ENCODE data around the gene APOC3. TPM values are rescaled to one million over a fixed set of nuclear protein-coding genes. Genes with fewer than 3 reads are reported as not detected.

The APOC3 gene
- total RNA-seq, 1 donor from 2014 or later, result not detected

- ATAC-seq (no peak), DNase-seq (no peak)
- Histone ChIP-seq H3K27me3 (ENCODE audit: low read depth) (no peaks in the 10 kb centered on the region), H3K9me3 (no peaks in the 10 kb centered on the region), H3K36me3 (peaks cover 69% of the 10 kb centered on the region), H3K4me3 (no peak overlapping the region), H3K27ac (no peak overlapping the region), H3K4me1 (no peaks in the 10 kb centered on the region)
- no peak for TF ChIP-seq CTCF (IDR thresholded peaks at IDR 0.05)
- intact Hi-C loops (cut with DNase I), result no loop called here
Observed at GRCh38 chr11:116874251-116874650, 44.5 kb downstream of the APOC3 start.

GRCh38 chr11:116875194-116875593 is 45.5 kb downstream of the APOC3 start:
- ATAC-seq (no peak), DNase-seq (no peak)
- intact Hi-C loops (cut with DNase I), result loop anchor here (5.0 kb wide), 1 partner anchor 232 kb away; no protein-coding TSS in a partner anchor
- Histone ChIP-seq H3K4me3 (no peak overlapping the region), H3K36me3 (peaks cover 59% of the 10 kb centered on the region), H3K4me1 (peaks cover 3% of the 10 kb centered on the region), H3K9me3 (no peaks in the 10 kb centered on the region), H3K27me3 (ENCODE audit: low read depth) (no peaks in the 10 kb centered on the region), H3K27ac (no peak overlapping the region)
- no peak for TF ChIP-seq CTCF (IDR thresholded peaks at IDR 0.05)

GRCh38 chr11:116876656-116877055 is 46.9 kb downstream of the APOC3 start:
- Histone ChIP-seq H3K27ac (no peak overlapping the region), H3K36me3 (peaks cover 50% of the 10 kb centered on the region), H3K4me1 (peaks cover 5% of the 10 kb centered on the region), H3K27me3 (ENCODE audit: low read depth) (no peaks in the 10 kb centered on the region), H3K9me3 (no peaks in the 10 kb centered on the region), H3K4me3 (no peak overlapping the region)
- TF ChIP-seq CTCF (IDR thresholded peaks at IDR 0.05), result no peak
- intact Hi-C loops (cut with DNase I), result loop anchor here (5.0 kb wide), 1 partner anchor 231 kb away; no protein-coding TSS in a partner anchor
- ATAC-seq (no peak), DNase-seq (no peak)

GRCh38 chr11:116879800-116880625 is 50.3 kb downstream of the APOC3 start:
- H3K4me1 ChIP-seq, result peaks cover 5% of the 10 kb centered on the region
- H3K4me3 ChIP-seq, result no peak overlapping the region
- TF ChIP-seq CTCF (IDR thresholded peaks at IDR 0.05), result peak; percentile 70
- peaks cover 16% of the 10 kb centered on the region for H3K36me3 ChIP-seq
- H3K27me3 ChIP-seq (ENCODE audit: low read depth), result no peaks in the 10 kb centered on the region
- intact Hi-C loops (cut with DNase I), result loop anchor here (5.0 kb wide), 1 partner anchor 227 kb away; no protein-coding TSS in a partner anchor
- ATAC-seq (peak; percentile 79 to 88), DNase-seq (no peak)
- H3K27ac ChIP-seq, result no peak overlapping the region
- H3K9me3 ChIP-seq, result no peaks in the 10 kb centered on the region

GRCh38 chr11:116881143-116881542 is 51.4 kb downstream of the APOC3 start:
- no peaks in the 10 kb centered on the region for H3K9me3 ChIP-seq
- H3K36me3 ChIP-seq, result peaks cover 5% of the 10 kb centered on the region
- no peak overlapping the region for H3K27ac ChIP-seq
- no peak for TF ChIP-seq CTCF (IDR thresholded peaks at IDR 0.05)
- H3K27me3 ChIP-seq (ENCODE audit: low read depth), result no peaks in the 10 kb centered on the region
- DNase-seq (no peak), ATAC-seq (no peak)
- intact Hi-C loops (cut with DNase I), result no loop called here
- H3K4me3 ChIP-seq, result no peak overlapping the region
- peaks cover 5% of the 10 kb centered on the region for H3K4me1 ChIP-seq
